LNCAP (cell line): Measurements from ENCODE around the gene IL17B.

Experiments
- CTCF ChIP-seq: fragments of 450-650 bp; IDR thresholded peaks from 2 replicates; pipeline ENCODE4 v1.5.1; 2017; ENCODE audit warnings: mild to moderate bottlenecking

The IL17B gene

GRCh38 chr5:149423049-149423793 is 44.1 kb upstream of the IL17B start:
- TF ChIP-seq CTCF = no peak

GRCh38 chr5:149422366-149423048 is 43.4 kb upstream of the IL17B start:
- no peak for TF ChIP-seq CTCF

- TF ChIP-seq CTCF = no peak
Observed at GRCh38 chr5:149421834-149422233, 42.7 kb upstream of the IL17B start.

- no peak for TF ChIP-seq CTCF
Observed at GRCh38 chr5:149421372-149421685, 42.2 kb upstream of the IL17B start.

GRCh38 chr5:149420545-149421371 is 41.7 kb upstream of the IL17B start:
- TF ChIP-seq CTCF = no peak

- no peak for TF ChIP-seq CTCF
Observed at GRCh38 chr5:149419859-149420544, 40.9 kb upstream of the IL17B start.

GRCh38 chr5:149419532-149419858 is 40.4 kb upstream of the IL17B start:
- TF ChIP-seq CTCF = no peak
